Stomach (tissue), 4 donors: ENCODE data around the gene PKP2.

Experiments
- EP300 ChIP-seq: sonication (generic); formaldehyde crosslinking; IDR thresholded peaks from one replicate; pipeline ENCODE4 v1.6.1; 2017; ENCODE audit warnings: antibody characterized with exemption
- POLR2A ChIP-seq, 4 donors: fragments of 450-650 bp; IDR thresholded peaks; one replicate each; pipeline ENCODE4 v1.6.1; 2016; ENCODE audit warnings: antibody characterized with exemption in 4 of 4, control low read depth in 2 of 4, mild to moderate bottlenecking in 1 of 4, moderate library complexity in 1 of 4
- POLR2AphosphoS5 ChIP-seq, 3 donors: sonication (generic); formaldehyde crosslinking; IDR thresholded peaks; one replicate each; pipeline ENCODE4 v1.6.1; 2016; ENCODE audit warnings: antibody characterized with exemption in 3 of 3
- TF ChIP-seq, protein P1 (sequence below), 7 experiments: fragments of 450-650 bp in 4 of 7; fragments of 200-600 bp in 3 of 7; sonication (generic) in 3 of 7; IDR thresholded peaks; one replicate each; pipeline ENCODE4 v1.5.1; 2016 to 2019; ENCODE audit warnings: antibody characterized with exemption in 7 of 7, control low read depth in 2 of 7, mild to moderate bottlenecking in 1 of 7

DNA sequence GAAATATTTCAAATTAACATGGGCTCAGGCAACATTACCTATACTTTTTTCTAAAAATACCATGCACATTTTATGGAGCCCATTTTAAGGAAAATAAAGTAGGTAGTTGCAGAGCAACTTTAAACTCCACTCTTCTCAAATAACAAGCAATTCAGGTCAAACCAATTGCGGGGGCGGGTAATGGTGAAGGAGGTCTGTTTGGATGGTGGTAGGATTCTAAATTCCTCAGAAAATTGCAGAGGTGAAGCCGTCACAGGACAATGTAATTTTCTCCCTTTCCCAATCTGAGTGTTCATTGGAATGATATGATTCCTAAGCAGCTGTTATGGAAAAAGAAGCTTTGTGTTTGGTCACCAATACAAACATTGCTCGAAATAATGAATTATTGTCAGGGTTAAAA, 11.6 kb downstream of the PKP2 start:
- TF ChIP-seq, protein P1, sequence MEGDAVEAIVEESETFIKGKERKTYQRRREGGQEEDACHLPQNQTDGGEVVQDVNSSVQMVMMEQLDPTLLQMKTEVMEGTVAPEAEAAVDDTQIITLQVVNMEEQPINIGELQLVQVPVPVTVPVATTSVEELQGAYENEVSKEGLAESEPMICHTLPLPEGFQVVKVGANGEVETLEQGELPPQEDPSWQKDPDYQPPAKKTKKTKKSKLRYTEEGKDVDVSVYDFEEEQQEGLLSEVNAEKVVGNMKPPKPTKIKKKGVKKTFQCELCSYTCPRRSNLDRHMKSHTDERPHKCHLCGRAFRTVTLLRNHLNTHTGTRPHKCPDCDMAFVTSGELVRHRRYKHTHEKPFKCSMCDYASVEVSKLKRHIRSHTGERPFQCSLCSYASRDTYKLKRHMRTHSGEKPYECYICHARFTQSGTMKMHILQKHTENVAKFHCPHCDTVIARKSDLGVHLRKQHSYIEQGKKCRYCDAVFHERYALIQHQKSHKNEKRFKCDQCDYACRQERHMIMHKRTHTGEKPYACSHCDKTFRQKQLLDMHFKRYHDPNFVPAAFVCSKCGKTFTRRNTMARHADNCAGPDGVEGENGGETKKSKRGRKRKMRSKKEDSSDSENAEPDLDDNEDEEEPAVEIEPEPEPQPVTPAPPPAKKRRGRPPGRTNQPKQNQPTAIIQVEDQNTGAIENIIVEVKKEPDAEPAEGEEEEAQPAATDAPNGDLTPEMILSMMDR (IDR thresholded peaks at IDR 0.05): no peak
- no peak for TF ChIP-seq POLR2AphosphoS5 (IDR thresholded peaks at IDR 0.05)
- no peak for TF ChIP-seq POLR2A (IDR thresholded peaks at IDR 0.05)
- no peak for TF ChIP-seq EP300
